Measurements from ENCODE around the gene FMNL2. TPM values are rescaled to one million over a fixed set of nuclear protein-coding genes. Genes with fewer than 3 reads are reported as not detected.

FMNL2 gene
- total and polyA plus RNA-seq, 2 experiments from 2014 or later = 16.5 to 45.4 TPM

GRCh38 chr2:152481881-152482583 lies 147.1 kb downstream of the FMNL2 start (continued):
- TF ChIP-seq ZNF462 (CRISPR knock-in tag; IDR thresholded peaks at IDR 0.05) (no peak), ZNF331 (CRISPR knock-in tag; IDR thresholded peaks at IDR 0.05; ENCODE audit: low read depth) (no peak), JUNB (IDR thresholded peaks at IDR 0.05; ENCODE audit: unreplicated experiment) (no peak), ETS1 (IDR thresholded peaks at IDR 0.05) (no peak), REST (IDR thresholded peaks at IDR 0.05; ENCODE audit: unreplicated experiment) (no peak), ZNF114 (CRISPR knock-in tag; IDR thresholded peaks at IDR 0.05) (no peak), EZH2 (IDR thresholded peaks at IDR 0.05; ENCODE audit: low read depth, unreplicated experiment) (no peak), CREB1 (CRISPR knock-in tag; IDR thresholded peaks at IDR 0.05; ENCODE audit: low read depth) (no peak)
